GM23248 (cell line): Measurements from ENCODE around the gene MRPL23.

Source experiments
- EZH2 ChIP-seq: fragments of 200-600 bp; sonication (generic); IDR thresholded peaks from 2 replicates; pipeline ENCODE4 v1.6.1; 2018; ENCODE audit warnings: antibody characterized with exemption, mild to moderate bottlenecking; ENCODE audit not compliant: insufficient read depth, poor library complexity, severe bottlenecking
- EZH2phosphoT487 ChIP-seq: fragments of 200-600 bp; sonication (generic); IDR thresholded peaks from 2 replicates; pipeline ENCODE4 v1.6.1; 2018; ENCODE audit warnings: antibody characterized with exemption, moderate library complexity, mild to moderate bottlenecking, low read depth; ENCODE audit not compliant: insufficient read depth

DNA sequence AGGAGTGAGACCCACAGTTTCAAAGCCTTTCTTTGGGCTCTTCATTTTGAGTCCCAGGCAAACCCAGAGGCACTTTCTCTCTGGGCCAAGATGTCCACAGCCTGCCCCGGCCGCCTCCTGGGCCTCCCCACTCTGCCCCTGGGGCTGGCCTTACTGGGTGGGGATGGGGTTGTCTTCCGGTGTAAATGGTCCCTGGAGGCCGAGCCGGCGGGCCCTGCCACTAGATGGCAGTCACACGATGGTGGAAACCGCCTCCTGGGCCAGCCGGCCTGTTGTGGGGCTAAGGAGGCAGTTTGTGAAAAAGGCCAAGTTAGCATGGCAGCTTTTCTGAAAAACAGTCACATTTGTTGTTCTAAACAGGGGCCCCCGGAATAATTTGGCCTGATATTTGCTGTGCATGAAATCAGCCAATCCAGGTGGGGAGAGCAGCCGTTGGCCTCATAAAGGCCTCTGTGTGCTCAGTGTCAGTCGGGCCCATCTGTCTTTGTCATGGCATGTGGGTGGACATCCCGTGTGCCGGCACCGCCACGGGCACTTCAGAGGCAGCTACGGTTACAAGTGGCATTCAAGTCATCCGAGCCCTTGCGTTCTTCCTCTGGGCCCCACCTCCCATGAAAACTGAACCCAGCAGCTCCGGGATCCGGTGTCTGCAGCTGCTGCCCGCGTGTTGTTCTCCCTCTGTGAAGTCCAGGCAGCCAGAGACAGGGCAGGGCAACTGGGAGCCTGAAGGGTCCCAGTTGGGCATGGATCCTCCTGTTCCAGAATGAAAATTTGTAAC, 6.5 kb downstream of the MRPL23 start:
- TF ChIP-seq EZH2 (no peak), EZH2phosphoT487 (no peak)
